Measurements from ENCODE around the gene PALLD. TPM values are rescaled to one million over a fixed set of nuclear protein-coding genes. Genes with fewer than 3 reads are reported as not detected.

PALLD gene
- total RNA-seq, 1 experiment from 2014 or later = 26.7 TPM

DNA sequence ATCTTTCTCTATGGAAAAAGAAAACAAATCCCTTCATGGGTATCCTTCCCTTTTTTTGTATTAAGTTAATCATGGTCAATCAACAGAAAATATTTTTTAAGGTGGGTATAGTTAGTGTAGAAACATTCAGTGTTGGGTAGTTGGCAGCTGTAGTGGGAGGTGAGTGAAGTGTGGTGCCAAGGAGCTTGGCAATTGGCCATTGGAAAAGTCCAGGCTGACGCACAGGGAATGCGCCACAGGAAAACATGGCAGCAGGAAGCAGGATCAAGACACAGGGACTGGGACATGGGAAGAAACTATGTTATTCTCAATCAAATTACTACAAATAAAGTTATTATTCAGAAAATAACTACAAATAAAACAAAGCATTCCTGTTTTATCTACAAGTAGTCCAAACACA is 20.0 kb downstream of the PALLD start:
- Histone ChIP-seq H3K9ac (ENCODE audit: low read length) (no peak overlapping the region), H3K9me3 (ENCODE audit: low read length) (no peaks in the 10 kb centered on the region), H3F3A (ENCODE audit: low read length, unreplicated experiment) (no peaks in the 10 kb centered on the region), H4K20me1 (ENCODE audit: low read length) (no peaks in the 10 kb centered on the region), H3K9me2 (replicated peaks; ENCODE audit: low read length) (no peaks in the 10 kb centered on the region), H3K27me3 (ENCODE audit: low read length) (no peaks in the 10 kb centered on the region), H2AFZ (ENCODE audit: low read length) (no peak overlapping the region), H3K36me3 (ENCODE audit: low read depth, low read length) (no peaks in the 10 kb centered on the region), H3K27ac (ENCODE audit: low read length) (no peak overlapping the region), H3K4me2 (ENCODE audit: low read length) (no peak overlapping the region), H3K79me2 (ENCODE audit: low read length) (no peaks in the 10 kb centered on the region), H3K4me3 (ENCODE audit: low read length) (no peak overlapping the region), H3K4me1 (ENCODE audit: insufficient read depth, low read length) (peaks cover 10% of the 10 kb centered on the region; the same call in 1 of the 2 replicates)
- intact Hi-C loops (cut with micrococcal nuclease) = loop anchor here (2.0 kb wide), 1 partner anchor 404 kb away; no protein-coding TSS in a partner anchor
- DNase-seq = no peak
- TF ChIP-seq EZH2 (IDR thresholded peaks at IDR 0.05; ENCODE audit: low read length, unreplicated experiment) (no peak), EZH2phosphoT487 (IDR thresholded peaks at IDR 0.05; ENCODE audit: borderline replicate concordance, low read length) (no peak)
- TF ChIP-seq, protein P1, sequence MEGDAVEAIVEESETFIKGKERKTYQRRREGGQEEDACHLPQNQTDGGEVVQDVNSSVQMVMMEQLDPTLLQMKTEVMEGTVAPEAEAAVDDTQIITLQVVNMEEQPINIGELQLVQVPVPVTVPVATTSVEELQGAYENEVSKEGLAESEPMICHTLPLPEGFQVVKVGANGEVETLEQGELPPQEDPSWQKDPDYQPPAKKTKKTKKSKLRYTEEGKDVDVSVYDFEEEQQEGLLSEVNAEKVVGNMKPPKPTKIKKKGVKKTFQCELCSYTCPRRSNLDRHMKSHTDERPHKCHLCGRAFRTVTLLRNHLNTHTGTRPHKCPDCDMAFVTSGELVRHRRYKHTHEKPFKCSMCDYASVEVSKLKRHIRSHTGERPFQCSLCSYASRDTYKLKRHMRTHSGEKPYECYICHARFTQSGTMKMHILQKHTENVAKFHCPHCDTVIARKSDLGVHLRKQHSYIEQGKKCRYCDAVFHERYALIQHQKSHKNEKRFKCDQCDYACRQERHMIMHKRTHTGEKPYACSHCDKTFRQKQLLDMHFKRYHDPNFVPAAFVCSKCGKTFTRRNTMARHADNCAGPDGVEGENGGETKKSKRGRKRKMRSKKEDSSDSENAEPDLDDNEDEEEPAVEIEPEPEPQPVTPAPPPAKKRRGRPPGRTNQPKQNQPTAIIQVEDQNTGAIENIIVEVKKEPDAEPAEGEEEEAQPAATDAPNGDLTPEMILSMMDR (conservative IDR thresholded peaks at IDR 0.05; ENCODE audit: low read depth, low read length) = no peak
- BruUV-seq (replicated peaks) = no TSS peak
- ChIA-PET CTCF (no interaction called here), POLR2A (ENCODE audit: unreplicated experiment) (no interaction called here)
- ATAC-seq = no peak

DNA sequence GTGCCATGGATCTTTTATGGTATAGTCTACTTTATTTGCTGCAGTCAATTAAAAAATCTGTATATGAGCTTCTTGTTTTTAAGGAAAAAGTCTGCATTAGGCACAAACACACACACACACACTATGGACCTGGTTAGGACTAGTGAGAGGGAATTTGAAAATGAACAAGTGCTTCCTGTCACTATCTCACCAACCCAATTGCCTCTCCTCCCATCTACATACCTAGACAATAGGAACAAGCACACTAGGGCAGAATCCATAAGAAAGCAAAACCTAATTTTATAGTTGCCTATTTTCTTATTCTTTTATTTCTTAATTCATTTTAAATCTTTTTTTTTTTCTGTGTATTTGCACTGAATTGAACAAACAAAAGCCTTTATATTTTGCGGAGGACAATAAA is 22.7 kb downstream of the PALLD start:
- Histone ChIP-seq H3K27ac (ENCODE audit: low read length) (no peak overlapping the region), H2AFZ (ENCODE audit: low read length) (no peak overlapping the region), H3K4me3 (ENCODE audit: low read length) (no peak overlapping the region), H3K9me2 (replicated peaks; ENCODE audit: low read length) (no peaks in the 10 kb centered on the region), H3F3A (ENCODE audit: low read length, unreplicated experiment) (no peaks in the 10 kb centered on the region), H3K27me3 (ENCODE audit: low read length) (no peaks in the 10 kb centered on the region), H3K9ac (ENCODE audit: low read length) (no peak overlapping the region), H3K36me3 (ENCODE audit: low read depth, low read length) (no peaks in the 10 kb centered on the region), H3K9me3 (ENCODE audit: low read length) (no peaks in the 10 kb centered on the region), H3K4me1 (ENCODE audit: insufficient read depth, low read length) (peaks cover 15% of the 10 kb centered on the region; the same call in 1 of the 2 replicates), H3K79me2 (ENCODE audit: low read length) (no peaks in the 10 kb centered on the region), H3K4me2 (ENCODE audit: low read length) (no peak overlapping the region), H4K20me1 (ENCODE audit: low read length) (no peaks in the 10 kb centered on the region)
- intact Hi-C loops (cut with micrococcal nuclease) = no loop called here
- CTCF ChIA-PET = no interaction called here
- BruUV-seq (replicated peaks) = no TSS peak
- POLR2A ChIA-PET (ENCODE audit: unreplicated experiment) = no interaction called here
- no peak for TF ChIP-seq EZH2 (IDR thresholded peaks at IDR 0.05; ENCODE audit: low read length, unreplicated experiment)
- TF ChIP-seq EZH2phosphoT487 (IDR thresholded peaks at IDR 0.05; ENCODE audit: borderline replicate concordance, low read length) = no peak
- TF ChIP-seq, protein P1 (conservative IDR thresholded peaks at IDR 0.05; ENCODE audit: low read depth, low read length) = no peak
- no peak for ATAC-seq
- no peak for DNase-seq

DNA sequence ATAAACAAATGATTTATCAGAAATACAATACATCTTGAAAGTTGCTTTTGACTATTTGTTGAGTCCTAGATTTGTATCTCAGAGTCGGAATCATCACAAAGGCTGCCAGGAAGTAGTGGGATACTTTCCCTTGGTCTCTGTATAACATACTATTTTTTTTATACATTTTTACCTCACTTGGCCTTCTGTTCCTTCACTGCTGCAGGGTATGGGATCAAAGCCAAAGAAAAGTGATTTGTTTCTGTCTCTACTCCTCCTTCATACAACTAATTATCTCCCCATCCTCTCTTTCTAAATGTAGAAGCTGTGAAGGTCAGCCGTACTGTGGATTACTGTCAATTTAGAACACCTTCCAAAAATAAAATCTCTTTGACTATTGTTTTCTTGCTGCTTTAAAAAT is 24.9 kb downstream of the PALLD start:
- no peak for ATAC-seq
- no peaks in the 10 kb centered on the region for H3K9me2 ChIP-seq (replicated peaks; ENCODE audit: low read length)
- no peaks in the 10 kb centered on the region for H3K79me2 ChIP-seq (ENCODE audit: low read length)

More for the DNA sequence above, 24.9 kb downstream of the PALLD start:
- no peak overlapping the region for H3K4me3 ChIP-seq (ENCODE audit: low read length)
- peaks cover 8% of the 10 kb centered on the region; the same call in 1 of the 2 replicates for H3K4me1 ChIP-seq (ENCODE audit: insufficient read depth, low read length)
- H3K9ac ChIP-seq (ENCODE audit: low read length) = no peak overlapping the region
- ChIA-PET CTCF (no interaction called here), POLR2A (ENCODE audit: unreplicated experiment) (no interaction called here)
- H3F3A ChIP-seq (ENCODE audit: low read length, unreplicated experiment) = no peaks in the 10 kb centered on the region
- H3K27me3 ChIP-seq (ENCODE audit: low read length) = no peaks in the 10 kb centered on the region
- H3K27ac ChIP-seq (ENCODE audit: low read length) = no peak overlapping the region
- H4K20me1 ChIP-seq (ENCODE audit: low read length) = no peaks in the 10 kb centered on the region
- H3K36me3 ChIP-seq (ENCODE audit: low read depth, low read length) = peaks cover 2% of the 10 kb centered on the region; the same call in 1 of the 2 replicates
- DNase-seq = no peak
- no peak for TF ChIP-seq EZH2 (IDR thresholded peaks at IDR 0.05; ENCODE audit: low read length, unreplicated experiment)
- TF ChIP-seq, protein P1 (conservative IDR thresholded peaks at IDR 0.05; ENCODE audit: low read depth, low read length) = no peak
- TF ChIP-seq EZH2phosphoT487 (IDR thresholded peaks at IDR 0.05; ENCODE audit: borderline replicate concordance, low read length) = no peak
- no peak overlapping the region for H3K4me2 ChIP-seq (ENCODE audit: low read length)
- intact Hi-C loops (cut with micrococcal nuclease) = no loop called here
- no peak overlapping the region for H2AFZ ChIP-seq (ENCODE audit: low read length)
- BruUV-seq (replicated peaks) = no TSS peak
- H3K9me3 ChIP-seq (ENCODE audit: low read length) = 0 out of 2 replicates have a peak, but pooled peaks cover 4% of the 10 kb centered on the region
